CD1c-positive myeloid dendritic cell (primary cell): ENCODE results near the gene KLK7.
"Not testable (repeated sequence)": the region's sequence is repeated elsewhere in the genome, so short reads cannot be mapped to it uniquely, and the experiment has no call there.

Experiments used
- DNase-seq: peaks from one replicate; pipeline ENCODE4 v3.0.0-alpha.2; 2016; ENCODE audit errors: extremely low spot score

The KLK7 gene

GRCh38 chr19:50978772-50979390 is 4.8 kb downstream of the KLK7 start:
- no peak for DNase-seq

GRCh38 chr19:50977626-50978025 is 6.1 kb downstream of the KLK7 start:
- DNase-seq = no peak

- no peak for DNase-seq
Observed at GRCh38 chr19:50975766-50976165, 8.0 kb downstream of the KLK7 start.

DNA sequence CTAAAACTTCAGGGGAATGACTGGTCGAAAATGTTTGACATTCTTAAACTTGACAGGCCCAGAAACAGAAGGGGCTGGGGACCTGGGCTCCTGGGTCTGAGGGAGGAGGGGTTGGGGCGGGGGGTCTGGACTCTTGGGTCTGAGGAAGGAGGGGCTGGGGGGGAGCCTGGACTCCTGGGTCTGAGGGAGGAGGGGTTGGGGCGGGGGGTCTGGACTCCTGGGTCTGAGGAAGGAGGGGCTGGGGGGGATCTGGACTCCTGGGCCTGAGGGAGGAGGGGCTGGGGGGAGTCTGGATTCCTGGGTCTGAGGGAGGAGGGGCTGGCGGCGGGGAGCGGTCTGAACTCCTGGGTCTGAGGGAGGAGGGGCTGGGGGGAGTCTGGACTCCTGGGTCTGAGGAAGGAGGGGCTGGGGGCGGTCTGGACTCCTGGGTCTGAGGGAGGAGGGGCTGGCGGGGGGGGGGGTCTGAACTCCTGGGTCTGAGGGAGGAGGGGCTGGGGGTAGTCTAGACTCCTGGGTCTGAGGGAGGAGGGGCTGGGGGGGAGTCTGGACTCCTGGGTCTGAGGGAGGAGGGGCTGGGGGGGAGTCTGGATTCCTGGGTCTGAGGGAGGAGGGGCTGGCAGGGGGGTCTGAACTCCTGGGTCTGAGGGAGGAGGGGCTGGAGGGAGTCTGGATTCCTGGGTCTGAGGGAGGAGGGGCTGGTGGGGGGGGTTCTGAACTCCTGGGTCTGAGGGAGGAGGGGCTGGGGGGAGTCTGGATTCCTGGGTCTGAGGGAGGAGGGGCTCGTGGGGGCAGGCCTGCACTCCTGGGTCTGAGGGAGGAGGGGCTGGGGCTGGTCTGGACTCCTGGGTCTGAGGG is 8.8 kb downstream of the KLK7 start:
- DNase-seq = no peak

DNA sequence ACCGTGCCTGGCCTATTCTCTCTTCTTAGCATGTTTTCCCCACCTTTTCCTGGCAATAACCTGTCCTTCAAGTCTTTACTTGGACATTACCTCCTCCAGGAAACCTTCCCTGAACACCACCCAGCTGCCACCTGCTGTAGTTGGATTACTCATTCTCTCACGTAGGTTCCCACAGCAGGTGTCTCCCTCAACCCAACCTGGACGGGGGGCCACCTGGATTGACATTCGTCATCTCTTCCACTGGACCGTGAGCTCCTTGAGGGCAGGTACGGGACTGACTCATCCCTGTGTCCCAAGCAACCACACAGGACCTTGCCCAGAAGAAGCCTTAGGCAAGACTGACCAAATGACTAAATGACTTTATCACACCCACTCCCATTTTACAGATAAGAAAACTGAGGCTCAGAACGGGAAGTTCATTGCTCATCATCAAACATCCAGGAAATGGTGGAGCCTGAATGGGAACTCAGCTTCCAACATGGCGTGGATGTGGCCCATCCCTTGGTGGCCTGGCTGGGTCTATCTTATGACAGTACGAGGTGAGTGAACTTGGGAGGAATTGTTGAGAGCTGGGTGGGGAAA is 10.8 kb downstream of the KLK7 start:
- no peak for DNase-seq

- not testable (repeated sequence) for DNase-seq
Observed at GRCh38 chr19:50969810-50970209, 13.9 kb downstream of the KLK7 start.

DNA sequence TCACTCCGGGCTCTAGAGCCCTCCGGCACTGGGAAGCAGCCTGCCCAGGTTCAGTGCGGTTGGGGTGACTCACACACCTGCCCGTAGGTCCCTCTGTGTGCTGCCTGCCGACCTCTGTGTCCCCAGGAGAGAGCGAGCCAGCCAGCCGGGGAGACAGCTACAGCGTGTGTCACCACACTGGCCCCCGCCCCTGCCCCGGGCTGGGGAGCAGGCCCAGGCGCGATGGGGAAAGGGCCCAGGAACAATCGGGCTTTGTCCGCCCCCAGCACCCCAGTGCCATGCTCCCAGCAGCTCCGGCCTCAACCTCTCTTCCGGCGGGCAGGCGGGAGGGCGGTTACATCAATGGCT is 14.3 kb downstream of the KLK7 start, which contains the start of gene KLK6:
TSS of gene KLK6 (minus strand) at position 179 of the 348 bp plus-strand sequence. CDS start 1,487 bp downstream, outside the sequence.
- no peak for DNase-seq

DNA sequence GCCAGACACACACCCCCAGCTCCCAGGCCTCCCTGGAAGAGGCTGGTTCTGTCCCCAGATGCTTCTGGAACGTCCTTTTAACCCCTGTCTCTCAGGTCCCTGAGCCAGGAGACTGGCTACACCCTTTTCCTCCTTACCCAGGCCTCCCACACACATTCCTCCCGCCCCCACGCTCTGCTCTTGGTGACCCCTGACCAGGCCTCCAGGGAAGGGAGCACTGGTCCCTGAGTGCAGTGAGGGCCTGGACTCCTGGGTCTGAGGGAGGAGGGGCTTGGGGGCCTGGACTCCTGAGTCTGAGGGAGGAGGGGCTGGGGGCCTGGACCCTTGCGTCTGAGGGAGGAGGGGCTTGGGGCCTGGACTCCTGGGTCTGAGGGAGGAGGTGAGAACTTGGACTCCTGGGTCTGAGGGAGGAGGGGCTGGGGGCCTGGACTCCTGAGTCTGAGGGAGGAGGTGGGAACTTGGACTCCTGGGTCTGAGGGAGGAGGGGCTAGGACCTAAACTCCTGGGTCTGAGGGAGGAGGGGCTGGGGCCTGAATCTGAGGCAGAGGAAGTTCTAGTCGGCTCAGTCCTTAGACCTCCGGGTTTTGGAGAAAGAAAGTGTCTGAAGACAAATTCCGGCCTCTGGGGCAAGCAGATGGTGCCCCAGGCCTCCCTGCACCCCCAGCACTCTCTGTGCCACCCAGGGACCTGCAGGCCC is 14.9 kb downstream of the KLK7 start:
- DNase-seq = no peak

DNA sequence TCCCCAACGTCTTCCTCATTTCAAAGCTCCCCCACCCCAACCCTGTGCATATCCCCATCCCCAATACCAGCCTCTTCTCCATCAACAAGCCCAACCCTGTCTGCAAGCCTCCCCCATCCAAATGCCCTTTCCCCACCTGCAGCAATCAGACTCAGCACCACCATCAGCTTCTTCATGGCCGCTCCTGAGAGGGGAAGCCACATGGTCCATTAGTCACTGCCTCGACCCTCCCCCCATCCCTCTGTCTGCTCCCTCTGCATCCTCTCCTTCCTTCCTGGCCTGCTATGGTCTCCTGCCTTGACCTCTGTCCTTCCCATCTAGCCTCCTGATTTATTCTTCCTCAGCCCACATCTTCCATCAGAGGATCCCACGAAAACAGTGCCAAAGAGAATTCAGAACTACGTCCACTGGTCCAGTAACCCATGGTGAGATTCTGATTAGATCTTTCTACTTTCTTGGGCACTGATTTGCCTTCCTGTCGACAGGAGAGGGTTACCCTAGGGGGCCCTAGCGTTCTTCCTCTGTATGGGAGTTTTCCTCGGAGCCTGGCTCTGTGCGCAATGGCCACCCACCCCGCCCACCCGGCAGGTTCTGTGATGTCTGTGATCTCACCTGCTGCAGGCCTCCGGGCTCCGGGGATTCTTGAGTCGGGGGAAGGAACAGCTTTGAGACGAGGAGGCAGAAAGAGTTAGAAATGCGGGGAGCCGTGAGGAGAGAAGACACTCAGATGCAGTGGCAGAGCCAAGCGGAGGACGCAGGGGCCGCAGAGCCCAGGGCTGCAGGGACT is 15.6 kb downstream of the KLK7 start:
- DNase-seq = no peak

- no peak for DNase-seq
Observed at GRCh38 chr19:50964266-50964665, 19.5 kb downstream of the KLK7 start.

DNA sequence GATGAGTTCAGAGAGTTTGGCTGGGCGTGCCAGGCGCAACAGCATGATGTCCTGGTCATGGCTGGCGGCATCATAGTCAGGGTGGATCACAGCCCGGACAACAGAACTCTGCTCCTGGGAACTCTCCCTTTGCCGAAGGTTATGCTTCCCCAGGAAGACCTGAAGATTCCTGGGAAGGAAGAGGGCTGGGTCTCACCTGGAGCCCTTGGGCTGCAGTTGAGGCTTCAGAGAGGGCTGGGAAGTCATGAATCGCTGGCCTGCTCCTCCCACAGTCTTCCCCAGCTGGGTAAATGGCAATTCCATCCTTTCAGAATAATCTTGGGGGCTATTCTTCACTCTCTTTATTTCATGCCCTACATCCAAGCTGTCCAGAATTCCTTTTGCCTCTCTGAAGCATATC is 20.3 kb downstream of the KLK7 start:
- DNase-seq = no peak

DNA sequence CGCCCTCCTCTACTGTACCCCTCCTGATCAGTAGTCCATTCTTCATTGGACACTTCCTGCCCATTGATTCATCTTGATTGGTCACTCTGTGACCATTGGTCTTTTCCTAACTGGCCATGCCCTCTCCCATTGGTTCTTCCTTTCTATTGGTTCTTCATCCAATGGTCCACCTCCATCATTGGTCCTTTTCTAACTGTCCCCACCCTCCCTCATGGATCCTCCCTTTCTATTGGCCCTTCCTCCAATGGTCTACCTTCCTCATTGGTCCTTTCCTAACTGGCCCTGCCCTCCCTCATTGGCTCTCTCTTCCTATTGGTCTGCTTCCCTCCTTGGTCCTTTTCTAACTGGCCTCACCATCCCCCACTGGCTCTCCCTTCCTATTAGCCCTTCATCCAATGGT is 21.5 kb downstream of the KLK7 start:
- DNase-seq = no peak

GRCh38 chr19:50959731-50960500 is 23.8 kb downstream of the KLK7 start:
- DNase-seq = no peak

GRCh38 chr19:50957587-50957986 is 26.1 kb downstream of the KLK7 start:
- DNase-seq = no peak

- DNase-seq = no peak
Observed at GRCh38 chr19:50952910-50953309, 30.8 kb downstream of the KLK7 start, which contains the start of gene KLK5. Gene KLK5 (minus strand): TSS chr19:50953038. CDS start chr19:50952657, 381 bp downstream.

DNA sequence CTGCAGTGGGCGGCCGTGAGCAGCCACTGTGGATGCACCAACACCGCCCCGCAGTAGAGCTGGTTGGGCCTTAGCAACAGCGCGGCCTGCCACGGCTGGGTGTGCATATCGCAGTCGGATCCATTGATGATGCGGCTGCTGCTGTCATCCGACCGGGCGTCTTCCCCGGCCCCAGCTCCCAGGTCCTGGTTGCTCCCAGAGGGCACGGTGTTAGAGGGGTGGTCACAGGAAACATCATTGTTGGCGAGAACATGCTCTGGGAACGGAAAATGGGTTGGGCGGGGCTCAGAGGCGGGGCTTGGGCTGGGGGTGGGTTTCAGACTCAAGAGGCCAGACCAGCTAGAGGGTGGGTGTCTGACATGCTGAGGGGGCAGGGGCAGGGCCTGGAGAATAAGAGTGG is 33.9 kb downstream of the KLK7 start:
- no peak for DNase-seq

DNA sequence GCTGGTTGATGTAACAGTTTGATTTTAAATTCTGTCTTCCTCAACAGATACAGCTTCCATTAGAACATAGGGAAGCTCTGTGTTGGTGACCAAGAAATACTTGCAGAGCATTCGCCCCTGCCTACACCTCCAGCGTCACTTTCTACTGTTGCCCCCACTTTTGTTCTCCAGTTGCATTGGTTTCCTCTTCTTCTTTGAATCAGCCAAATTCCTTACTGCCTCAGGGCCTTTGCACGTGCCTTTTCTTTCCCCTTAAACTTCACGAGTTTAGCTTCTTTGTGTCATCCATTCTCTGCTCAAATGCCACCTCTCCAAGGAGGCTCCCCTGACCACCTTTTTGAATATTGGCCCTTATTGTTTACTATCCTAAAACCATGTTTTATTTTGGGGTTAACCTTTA is 36.6 kb downstream of the KLK7 start:
- DNase-seq = no peak

DNA sequence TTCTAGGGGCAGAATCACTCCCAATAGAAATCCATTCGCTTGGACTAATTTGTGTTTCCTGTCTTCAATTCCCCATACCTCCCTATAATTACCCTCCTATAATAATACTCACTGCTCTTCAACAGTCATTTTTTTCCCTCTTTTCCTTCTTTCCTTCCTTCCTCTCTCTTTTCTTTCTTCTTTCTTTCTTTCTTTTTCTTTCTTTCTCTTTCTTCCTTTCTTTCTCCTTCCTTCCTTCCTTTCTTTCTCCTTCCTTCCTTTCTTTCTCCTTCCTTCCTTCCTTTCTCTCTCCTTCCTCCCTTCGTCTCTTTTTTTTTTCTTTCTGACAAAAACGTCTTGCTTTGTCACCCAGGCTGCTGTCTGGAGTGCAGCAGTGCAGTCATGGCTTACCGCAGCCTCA is 38.9 kb downstream of the KLK7 start:
- no peak for DNase-seq

DNA sequence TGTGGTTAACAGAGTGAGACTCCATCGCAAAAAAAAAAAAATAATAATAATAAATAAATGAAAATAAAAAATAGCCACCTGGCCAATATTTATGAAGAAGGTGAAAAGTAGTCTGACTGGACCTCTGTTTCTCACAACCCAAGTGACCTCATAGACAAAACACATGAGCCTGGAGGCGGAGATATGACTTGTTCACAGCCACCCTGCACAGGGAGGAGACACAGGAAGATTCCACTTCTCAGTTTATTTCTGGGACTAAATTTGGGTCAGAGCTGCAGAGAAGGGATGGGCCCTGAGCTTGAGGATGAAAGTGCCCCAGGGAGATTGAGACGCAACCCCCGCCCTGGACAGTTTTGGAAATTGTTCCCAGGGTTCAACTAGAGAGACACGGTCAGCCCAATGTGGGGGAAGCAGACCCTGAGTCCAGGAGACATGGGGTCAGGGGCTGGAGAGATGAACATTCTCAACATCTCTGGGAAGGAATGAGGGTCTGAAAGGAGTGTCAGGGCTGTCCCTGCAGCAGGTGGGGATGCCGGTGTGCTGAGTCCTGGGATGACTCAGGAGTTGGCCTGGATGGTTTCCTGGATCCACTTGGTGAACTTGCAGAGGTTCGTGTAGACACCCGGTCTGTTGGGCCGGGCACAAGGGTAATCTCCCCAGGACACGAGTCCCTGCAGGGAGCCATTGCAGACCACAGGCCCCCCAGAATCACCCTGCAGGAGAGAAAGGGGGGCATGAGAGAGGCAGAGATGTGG is 40.5 kb downstream of the KLK7 start:
- no peak for DNase-seq

- DNase-seq = peak; percentile 4
Observed at GRCh38 chr19:50939596-50939995, 44.1 kb downstream of the KLK7 start.
